ENCODE data around the gene LDB1. TPM values are rescaled to one million over a fixed set of nuclear protein-coding genes. Genes with fewer than 3 reads are reported as not detected.

The LDB1 gene
- total and polyA plus RNA-seq, 4 donors: 28.6 to 81.6 (median 39.3) TPM

GRCh38 chr10:102132563-102133372 is 12.6 kb upstream of the LDB1 start, which contains the start of gene PPRC1:
Gene PPRC1, plus strand, starts transcription at chr10:102133040. Its CDS starts 29 bp downstream, at chr10:102133069.
- peak within 1 kb of the TSS; percentile 95 for H3K4me3 ChIP-seq
- peak; percentile 87 for TF ChIP-seq CTCF (IDR thresholded peaks at IDR 0.05; ENCODE audit: control extremely low read depth, extremely low read depth)
- ATAC-seq (ENCODE audit: insufficient read depth, low FRiP score) (peak; percentile 89), DNase-seq (peak; percentile 99 to 100 (median 100))
- WGBS, 2 donors: 0 to 1% methylated on average over 64 of the region's 64 CpGs
- H3K36me3 ChIP-seq (ENCODE audit: control insufficient read depth in 4 of 4, insufficient read depth in 4 of 4, low read length in 4 of 4): peaks cover 0 to 4% (median under 1%) of the 10 kb centered on the region in 4 donors
- peaks cover 8 to 25% (median 13%) of the 10 kb centered on the region in 5 donors for H3K4me1 ChIP-seq (ENCODE audit: control insufficient read depth in 5 of 5, insufficient read depth in 5 of 5, low read length in 5 of 5)
- peak within 1 kb of the TSS in 1 of 2 donors; percentile 80 for H3K9ac ChIP-seq (ENCODE audit: insufficient read depth in 1 of 2, low read length in 2 of 2)
- H3K27me3 ChIP-seq (ENCODE audit: control insufficient read depth in 3 of 3, insufficient read depth in 3 of 3, low read length in 2 of 3): no peaks in the 10 kb centered on the region
- peak within 1 kb of the TSS; percentile 93 to 95 for H3K27ac ChIP-seq (ENCODE audit: low read depth in 1 of 2, low read length in 1 of 2)
- H3K9me3 ChIP-seq (ENCODE audit: control insufficient read depth in 4 of 4, insufficient read depth in 3 of 4, low read length in 3 of 4): no peaks in the 10 kb centered on the region

GRCh38 chr10:102132193-102132562 is 12.0 kb upstream of the LDB1 start:
- no peaks in the 10 kb centered on the region for H3K36me3 ChIP-seq (ENCODE audit: control insufficient read depth in 4 of 4, insufficient read depth in 4 of 4, low read length in 4 of 4)
- no peaks in the 10 kb centered on the region for H3K27me3 ChIP-seq (ENCODE audit: control insufficient read depth in 3 of 3, insufficient read depth in 3 of 3, low read length in 2 of 3)
- H3K27ac ChIP-seq (ENCODE audit: low read depth in 1 of 2, low read length in 1 of 2): peak overlapping the region; percentile 14 to 79
- ATAC-seq (ENCODE audit: insufficient read depth, low FRiP score): no peak
- DNase-seq: no peak
- no peak overlapping the region for H3K4me3 ChIP-seq
- H3K4me1 ChIP-seq (ENCODE audit: control insufficient read depth in 5 of 5, insufficient read depth in 5 of 5, low read length in 5 of 5): peaks cover 8 to 25% (median 13%) of the 10 kb centered on the region in 5 donors
- TF ChIP-seq CTCF (IDR thresholded peaks at IDR 0.05; ENCODE audit: control extremely low read depth, extremely low read depth): no peak
- H3K9ac ChIP-seq (ENCODE audit: insufficient read depth in 1 of 2, low read length in 2 of 2): no peak overlapping the region
- 23 to 28% methylated on average over 8 of the region's 8 CpGs for WGBS, 2 donors
- no peaks in the 10 kb centered on the region for H3K9me3 ChIP-seq (ENCODE audit: control insufficient read depth in 4 of 4, insufficient read depth in 3 of 4, low read length in 3 of 4)

DNA sequence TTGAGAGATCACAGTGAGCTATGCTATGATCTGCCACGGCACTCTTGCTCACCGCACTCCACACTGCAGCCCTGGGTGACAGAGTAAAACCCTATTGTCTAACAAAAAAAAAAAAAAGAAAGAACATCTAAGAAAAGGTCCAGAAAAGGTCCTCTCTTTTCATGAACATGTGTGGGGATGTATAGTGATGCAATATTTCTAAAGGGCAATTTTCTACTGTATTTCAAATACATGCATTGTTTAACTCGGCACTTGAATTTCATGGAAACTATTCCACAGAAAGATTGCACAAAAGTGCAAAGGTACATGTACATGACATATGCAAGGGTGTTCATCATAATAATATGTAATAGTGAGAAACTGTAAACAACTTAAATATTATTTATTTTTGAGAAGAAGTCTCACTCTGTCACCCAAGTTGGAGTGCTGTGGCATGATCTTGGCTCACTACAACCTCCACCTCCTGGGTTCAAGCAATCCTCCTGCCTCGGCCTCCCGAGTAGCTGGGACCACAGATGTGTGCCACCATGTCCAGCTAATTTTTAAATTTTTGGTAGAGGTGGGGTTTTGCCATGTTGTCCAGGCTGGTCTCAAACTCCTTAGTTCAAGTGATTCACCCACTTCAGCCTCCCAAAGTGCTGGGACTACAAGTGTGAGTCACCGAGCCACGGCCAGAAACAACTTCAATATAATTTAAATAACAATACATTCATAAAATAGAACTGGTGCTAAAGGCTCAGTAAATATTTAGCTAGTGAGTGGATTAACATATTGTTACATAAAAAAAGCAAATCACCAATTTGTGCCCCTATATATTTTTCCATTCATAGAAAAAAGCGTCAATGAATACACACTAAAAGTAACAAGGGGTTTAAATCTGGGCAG is 11.4 kb upstream of the LDB1 start:
- no peak overlapping the region for H3K27ac ChIP-seq (ENCODE audit: low read depth in 1 of 2, low read length in 1 of 2)
- TF ChIP-seq CTCF (IDR thresholded peaks at IDR 0.05; ENCODE audit: control extremely low read depth, extremely low read depth): no peak
- peaks cover 8 to 25% (median 13%) of the 10 kb centered on the region in 5 donors for H3K4me1 ChIP-seq (ENCODE audit: control insufficient read depth in 5 of 5, insufficient read depth in 5 of 5, low read length in 5 of 5)
- DNase-seq (no peak), ATAC-seq (ENCODE audit: insufficient read depth, low FRiP score) (no peak)
- no peak overlapping the region for H3K9ac ChIP-seq (ENCODE audit: insufficient read depth in 1 of 2, low read length in 2 of 2)
- no peaks in the 10 kb centered on the region for H3K36me3 ChIP-seq (ENCODE audit: control insufficient read depth in 4 of 4, insufficient read depth in 4 of 4, low read length in 4 of 4)
- H3K4me3 ChIP-seq: no peak overlapping the region
- WGBS, 2 donors: 88 to 91% methylated on average over 8 of the region's 8 CpGs
- H3K27me3 ChIP-seq (ENCODE audit: control insufficient read depth in 3 of 3, insufficient read depth in 3 of 3, low read length in 2 of 3): no peaks in the 10 kb centered on the region
- no peaks in the 10 kb centered on the region for H3K9me3 ChIP-seq (ENCODE audit: control insufficient read depth in 4 of 4, insufficient read depth in 3 of 4, low read length in 3 of 4)

Measured in lung (tissue), 12 donors.